ENCODE measurements around the gene ZNF669. TPM values are rescaled to one million over a fixed set of nuclear protein-coding genes. Genes with fewer than 3 reads are reported as not detected.

The ZNF669 gene
- polyA plus RNA-seq, 1 of the 3 experiments (the other 2 are of a cell fraction): 3.3 TPM

DNA sequence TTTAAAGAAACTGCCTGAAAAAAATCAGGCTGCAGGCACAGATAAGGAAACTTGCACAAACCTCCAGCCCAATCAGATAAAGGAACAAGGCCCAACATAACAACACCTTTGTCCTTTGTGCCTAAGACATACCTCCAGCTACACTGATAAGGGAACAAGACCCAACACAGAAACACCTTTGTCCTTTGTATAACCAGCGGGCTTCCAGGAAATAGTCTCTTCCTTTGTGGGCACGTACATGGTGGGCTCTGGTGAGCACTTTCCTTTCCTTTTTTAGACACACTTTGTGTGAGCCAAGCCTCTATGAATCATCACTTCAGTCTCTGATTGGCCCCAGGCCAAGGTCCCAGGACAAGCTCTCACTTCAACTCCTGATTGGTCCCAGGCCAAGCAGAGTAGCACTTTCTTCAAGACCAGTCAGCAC lies 49.2 kb downstream of the ZNF669 start:
- H3K4me2 ChIP-seq: no peak overlapping the region

More for the DNA sequence above, 49.2 kb downstream of the ZNF669 start:
- Histone ChIP-seq H2AFZ (ENCODE audit: low read depth) (no peak overlapping the region), H3K9me2 (no peaks in the 10 kb centered on the region), H3K27ac (ENCODE audit: low read depth in 2 of 2, low read length in 1 of 2) (no peak overlapping the region), H3K4me1 (ENCODE audit: control insufficient read depth in 1 of 2, insufficient read depth in 2 of 2, low read depth in 1 of 2, low read length in 1 of 2) (no peaks in the 10 kb centered on the region), H3K79me2 (ENCODE audit: insufficient read depth) (peaks cover 23% of the 10 kb centered on the region; the same call in 1 of the 2 replicates), H3K27me3 (ENCODE audit: insufficient read depth) (no peaks in the 10 kb centered on the region), H3K9ac (no peak overlapping the region), H4K20me1 (ENCODE audit: insufficient read depth) (no peaks in the 10 kb centered on the region), H3F3A (replicated peaks; ENCODE audit: insufficient read depth) (peaks cover 5% of the 10 kb centered on the region), H3K36me3 (replicated peaks in 1 of 2; ENCODE audit: control insufficient read depth in 1 of 2, insufficient read depth in 2 of 2, low read length in 1 of 2) (no peaks in the 10 kb centered on the region), H3K4me3 (ENCODE audit: low read depth in 2 of 2, low read length in 1 of 2) (no peak overlapping the region; a peak in 1 of 4 replicates), H3K9me3 (peaks cover 20% of the 10 kb centered on the region; the same call in 1 of the 2 replicates)
- CTCF ChIA-PET: interaction anchor here (1.3 kb wide), 1 partner anchor 24 kb away, joined by 3 read pairs; the partner anchor contains the start of gene ZNF670
- no peak for DNase-seq
- TF ChIP-seq, protein P1, sequence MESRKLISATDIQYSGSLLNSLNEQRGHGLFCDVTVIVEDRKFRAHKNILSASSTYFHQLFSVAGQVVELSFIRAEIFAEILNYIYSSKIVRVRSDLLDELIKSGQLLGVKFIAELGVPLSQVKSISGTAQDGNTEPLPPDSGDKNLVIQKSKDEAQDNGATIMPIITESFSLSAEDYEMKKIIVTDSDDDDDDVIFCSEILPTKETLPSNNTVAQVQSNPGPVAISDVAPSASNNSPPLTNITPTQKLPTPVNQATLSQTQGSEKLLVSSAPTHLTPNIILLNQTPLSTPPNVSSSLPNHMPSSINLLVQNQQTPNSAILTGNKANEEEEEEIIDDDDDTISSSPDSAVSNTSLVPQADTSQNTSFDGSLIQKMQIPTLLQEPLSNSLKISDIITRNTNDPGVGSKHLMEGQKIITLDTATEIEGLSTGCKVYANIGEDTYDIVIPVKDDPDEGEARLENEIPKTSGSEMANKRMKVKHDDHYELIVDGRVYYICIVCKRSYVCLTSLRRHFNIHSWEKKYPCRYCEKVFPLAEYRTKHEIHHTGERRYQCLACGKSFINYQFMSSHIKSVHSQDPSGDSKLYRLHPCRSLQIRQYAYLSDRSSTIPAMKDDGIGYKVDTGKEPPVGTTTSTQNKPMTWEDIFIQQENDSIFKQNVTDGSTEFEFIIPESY (IDR thresholded peaks at IDR 0.05; ENCODE audit: borderline replicate concordance, low read depth): no peak
- TF ChIP-seq ELF1 (IDR thresholded peaks at IDR 0.05): no peak
- no peak for TF ChIP-seq GATA2 (CRISPR knock-in tag; IDR thresholded peaks at IDR 0.05)
- no peak for TF ChIP-seq TCF12 (IDR thresholded peaks at IDR 0.05)
- no peak for TF ChIP-seq EP300 (IDR thresholded peaks at IDR 0.05; ENCODE audit: borderline replicate concordance in 1 of 2, low read depth in 1 of 2, low read length in 1 of 2)
- TF ChIP-seq REST (IDR thresholded peaks at IDR 0.05; ENCODE audit: low read depth, low read length): no peak
- no peak for TF ChIP-seq FOSL2 (IDR thresholded peaks at IDR 0.05; ENCODE audit: borderline replicate concordance, low read depth)
- 60% methylated on average over 2 of the region's 2 CpGs for WGBS (ENCODE audit: low lambda C conversion rate)
- POLR2A ChIA-PET: no interaction called here

Other genes with a start within 250 kb of the ZNF669 start
- 8.5 and 10.0 TPM in 2 replicates for gene AHCTF1, start 172.4 kb downstream of the ZNF669 start, polyA plus RNA-seq (2012; rRNA removed)
- 3.0 and 3.2 TPM in 2 replicates for gene ZNF695, start 96.3 kb downstream of the ZNF669 start, polyA plus RNA-seq (2012; rRNA removed)
- 0.84 and 1.4 TPM in 2 replicates for gene ZNF670, start 25.5 kb downstream of the ZNF669 start, polyA plus RNA-seq (2012; rRNA removed)
- 2.7 and 3.8 TPM in 2 replicates for gene ZNF124, start 67.7 kb upstream of the ZNF669 start, polyA plus RNA-seq (2012; rRNA removed)
- not detected in 2 replicates for gene VN1R5, start 151.7 kb upstream of the ZNF669 start, polyA plus RNA-seq (2012; rRNA removed)
- gene ZNF496, start 227.5 kb upstream of the ZNF669 start, polyA plus RNA-seq (2012; rRNA removed): 23.2 and 27.5 TPM in 2 replicates

All from SK-N-SH (cell line).